Bone marrow (tissue), 2 donors: ENCODE results near the gene IL10RB.

Experiments used
- DNase-seq, 2 donors: peaks; one replicate each; lab custom pipeline; 2025; lab: John Stamatoyannopoulos, UW

The IL10RB gene

GRCh38 chr21:33267250-33267649, 1.1 kb downstream of the IL10RB start:
- DNase-seq, result no peak

- DNase-seq, result no peak
Observed at GRCh38 chr21:33268393-33268736, 2.2 kb downstream of the IL10RB start.

GRCh38 chr21:33268737-33269441, 2.7 kb downstream of the IL10RB start:
- DNase-seq, result no peak

- no peak for DNase-seq
Observed at GRCh38 chr21:33270986-33271385, 4.8 kb downstream of the IL10RB start.

GRCh38 chr21:33273044-33273443, 6.9 kb downstream of the IL10RB start:
- no peak for DNase-seq

GRCh38 chr21:33278721-33279120, 12.6 kb downstream of the IL10RB start:
- DNase-seq, result no peak

- DNase-seq, result no peak
Observed at GRCh38 chr21:33279330-33279820, 13.2 kb downstream of the IL10RB start.

GRCh38 chr21:33281096-33281652, 15.0 kb downstream of the IL10RB start:
- DNase-seq, result no peak

- no peak for DNase-seq
Observed at GRCh38 chr21:33283203-33283602, 17.0 kb downstream of the IL10RB start.

- DNase-seq, result no peak
Observed at GRCh38 chr21:33286076-33286475, 19.9 kb downstream of the IL10RB start.

GRCh38 chr21:33286600-33287456, 20.7 kb downstream of the IL10RB start:
- DNase-seq, result no peak

GRCh38 chr21:33289199-33289819, 23.1 kb downstream of the IL10RB start:
- DNase-seq, result no peak

GRCh38 chr21:33290441-33290840, 24.3 kb downstream of the IL10RB start:
- DNase-seq, result no peak

GRCh38 chr21:33291686-33292085, 25.5 kb downstream of the IL10RB start:
- DNase-seq, result no peak

- no peak for DNase-seq
Observed at GRCh38 chr21:33292724-33293123, 26.6 kb downstream of the IL10RB start.

- DNase-seq, result no peak
Observed at GRCh38 chr21:33293136-33293535, 27.0 kb downstream of the IL10RB start.

- no peak for DNase-seq
Observed at GRCh38 chr21:33293811-33294216, 27.6 kb downstream of the IL10RB start.

GRCh38 chr21:33296156-33296555, 30.0 kb downstream of the IL10RB start:
- DNase-seq, result no peak

- DNase-seq, result no peak
Observed at GRCh38 chr21:33299181-33299752, 33.1 kb downstream of the IL10RB start.

GRCh38 chr21:33300701-33301631, 34.8 kb downstream of the IL10RB start:
- DNase-seq, result peak in 1 of 2 donors; percentile 82

GRCh38 chr21:33301632-33302002, 35.5 kb downstream of the IL10RB start:
- DNase-seq, result no peak
